NCI-H2196 (cell line): ENCODE data around the gene PRSS53.

ENCODE experiments used
- DNase-seq: peaks from one replicate; lab custom pipeline; 2025; ENCODE audit not compliant: unreplicated experiment; lab: John Stamatoyannopoulos, UW

PRSS53 gene

GRCh38 chr16:31094424-31095120, 5.8 kb upstream of the PRSS53 start, which contains the start of gene VKORC1:
VKORC1 (minus strand) TSS chr16:31094797; CDS start chr16:31094729, 68 bp downstream.
- DNase-seq: peak; percentile 98

DNA sequence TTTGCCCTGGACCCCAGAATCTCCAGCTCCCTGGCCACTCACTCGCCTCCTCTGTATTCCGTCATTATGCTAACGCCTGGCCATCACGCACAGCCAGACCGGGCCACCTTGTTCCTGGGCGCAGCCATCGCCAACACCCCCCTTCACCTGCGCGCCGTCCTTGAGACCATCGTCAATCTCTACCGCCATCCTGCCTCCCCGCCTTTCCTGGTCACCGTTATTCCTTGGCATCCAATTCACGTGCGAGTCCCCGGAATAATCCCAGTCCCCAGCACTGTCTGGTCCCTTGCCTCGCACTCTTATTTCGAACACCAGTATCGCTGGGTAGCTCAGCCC, 5.3 kb upstream of the PRSS53 start:
- DNase-seq: no peak

DNA sequence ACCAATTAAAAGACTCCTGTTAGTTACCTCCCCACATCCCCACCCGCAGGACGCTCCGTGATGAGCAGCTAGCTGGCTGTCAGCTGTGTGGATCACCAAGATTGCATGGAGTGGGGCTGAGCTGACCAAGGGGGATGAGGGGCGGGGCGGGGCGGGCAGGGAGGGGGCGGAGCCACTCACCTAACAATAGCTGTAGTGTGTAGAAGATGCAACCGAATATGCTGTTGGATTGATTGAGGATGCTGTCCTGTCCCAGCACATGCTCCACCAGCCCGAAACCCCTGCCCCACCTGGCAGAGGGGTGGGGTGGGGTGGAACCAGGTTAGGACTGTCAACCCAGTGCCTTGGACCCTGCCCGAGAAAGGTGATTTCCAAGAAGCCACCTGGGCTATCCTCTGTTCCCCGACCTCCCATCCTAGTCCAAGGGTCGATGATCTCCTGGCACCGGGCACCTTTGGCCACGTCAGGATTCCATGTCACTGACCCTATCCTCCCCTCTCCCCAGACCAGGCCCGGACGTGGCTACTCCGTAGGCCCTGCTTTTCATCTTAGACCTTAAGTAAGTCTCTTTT, 4.5 kb upstream of the PRSS53 start:
- peak; percentile 52 for DNase-seq

- no peak for DNase-seq
These were observed 3.6 kb upstream of the PRSS53 start for GRCh38 chr16:31092330-31092729.

- no peak for DNase-seq
These were observed 1.8 kb upstream of the PRSS53 start for GRCh38 chr16:31090540-31090939.

DNA sequence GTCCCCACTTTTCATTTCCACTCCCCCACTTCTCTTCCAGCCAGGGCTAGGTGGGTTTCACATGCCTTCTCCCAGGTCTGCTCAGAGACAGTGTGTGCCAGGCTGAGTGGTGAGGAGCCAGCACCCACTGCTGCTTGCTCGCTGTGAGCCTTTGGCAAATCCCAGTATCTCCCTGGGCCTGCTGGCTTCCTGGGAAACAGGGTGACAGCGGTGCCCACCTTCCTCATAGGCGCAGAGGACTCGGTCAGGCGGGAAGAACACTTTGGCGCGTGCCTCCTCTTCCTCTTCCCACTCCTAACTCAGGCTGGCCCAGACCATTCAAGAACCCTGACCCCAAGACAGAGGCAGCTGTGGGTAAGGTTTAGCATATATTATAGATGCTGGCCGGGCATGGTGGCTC, 456 bp upstream of the PRSS53 start:
- no peak for DNase-seq

DNA sequence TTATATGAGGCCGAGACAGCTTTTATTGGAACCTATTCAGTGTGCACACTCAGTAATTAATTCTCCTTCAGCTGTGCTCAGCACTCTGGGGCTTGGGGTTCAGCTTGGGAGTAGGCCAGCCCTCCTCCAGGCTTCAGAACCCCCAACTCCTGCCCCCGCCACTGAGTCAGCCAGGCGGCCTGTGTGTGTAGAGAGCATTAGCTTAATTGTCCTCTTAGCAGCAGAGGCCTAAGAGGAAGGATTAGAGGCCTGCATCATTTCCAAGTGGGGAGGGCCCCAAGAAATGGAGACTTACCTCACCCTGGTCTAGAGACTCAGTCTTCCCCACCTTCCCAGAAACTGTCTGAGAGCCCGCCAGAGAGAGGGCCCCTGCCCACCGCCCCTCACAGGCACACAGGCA, 772 bp downstream of the PRSS53 start:
- no peak for DNase-seq

DNA sequence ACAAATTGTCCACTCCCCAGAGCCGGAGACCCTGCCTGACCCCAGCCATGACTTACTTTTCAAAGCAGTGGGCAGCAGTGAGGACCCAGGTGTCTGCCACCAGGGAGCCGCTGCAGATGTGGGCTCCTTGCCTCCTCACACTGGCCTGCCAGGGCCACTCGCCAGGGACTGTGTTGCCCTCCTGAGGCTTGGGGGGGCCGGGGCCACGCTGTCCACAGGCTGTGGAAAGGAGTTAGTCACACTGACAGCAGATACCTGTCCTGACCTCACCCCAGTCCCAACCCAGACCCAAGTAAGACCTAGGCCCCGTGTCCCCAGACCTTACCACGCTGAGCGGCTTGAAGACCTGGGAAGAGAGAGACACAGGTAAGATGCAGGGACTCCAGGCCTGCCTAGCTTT, 1.3 kb downstream of the PRSS53 start:
- no peak for DNase-seq

GRCh38 chr16:31086629-31086906, 2.2 kb downstream of the PRSS53 start:
- DNase-seq: no peak

GRCh38 chr16:31085873-31086628, 2.7 kb downstream of the PRSS53 start:
- no peak for DNase-seq

DNA sequence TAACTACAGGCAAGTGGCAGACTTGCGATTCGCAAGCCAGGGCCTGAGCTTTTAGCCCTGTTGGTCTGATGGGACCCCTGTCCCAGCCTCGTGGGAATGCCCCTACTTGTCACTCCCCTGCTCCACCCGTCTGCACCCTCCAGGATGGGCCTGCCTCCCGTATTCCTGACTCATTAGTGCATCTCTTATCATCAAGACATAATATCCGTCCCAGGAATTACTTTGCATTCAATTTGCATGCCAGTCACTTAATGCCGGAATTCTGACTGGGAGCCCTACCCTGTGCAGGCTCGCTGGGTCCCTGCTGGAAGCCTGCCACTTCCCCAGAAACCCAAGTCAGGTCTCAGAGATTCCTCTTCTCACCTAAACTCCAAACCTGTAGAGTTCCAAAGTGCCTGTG, 3.3 kb downstream of the PRSS53 start:
- DNase-seq: no peak

GRCh38 chr16:31084584-31085302, 4.0 kb downstream of the PRSS53 start:
- DNase-seq: no peak

DNA sequence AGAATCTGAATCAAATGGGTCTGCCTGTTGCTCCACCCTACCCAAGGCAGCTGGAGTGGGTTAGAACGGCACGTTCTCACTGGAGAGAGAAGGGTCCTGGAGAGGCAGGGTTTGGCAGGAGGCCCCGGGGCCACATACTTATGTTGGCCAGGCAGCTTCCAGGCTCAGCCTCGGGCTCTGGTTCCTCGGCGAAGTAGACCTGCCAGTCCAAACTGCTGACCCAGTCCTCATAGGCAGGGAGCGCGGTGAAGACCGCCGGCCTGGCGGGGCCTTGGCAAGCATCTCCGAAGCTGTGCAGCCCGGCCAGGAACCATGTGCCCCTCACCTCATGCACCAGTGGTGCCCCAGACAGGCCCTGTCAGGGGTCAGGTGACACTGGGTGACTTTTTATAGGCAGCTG, 4.8 kb downstream of the PRSS53 start:
- no peak for DNase-seq

GRCh38 chr16:31083556-31083955, 5.2 kb downstream of the PRSS53 start:
- DNase-seq: no peak

- no peak for DNase-seq
These were observed 5.7 kb downstream of the PRSS53 start for GRCh38 chr16:31083081-31083480.

DNA sequence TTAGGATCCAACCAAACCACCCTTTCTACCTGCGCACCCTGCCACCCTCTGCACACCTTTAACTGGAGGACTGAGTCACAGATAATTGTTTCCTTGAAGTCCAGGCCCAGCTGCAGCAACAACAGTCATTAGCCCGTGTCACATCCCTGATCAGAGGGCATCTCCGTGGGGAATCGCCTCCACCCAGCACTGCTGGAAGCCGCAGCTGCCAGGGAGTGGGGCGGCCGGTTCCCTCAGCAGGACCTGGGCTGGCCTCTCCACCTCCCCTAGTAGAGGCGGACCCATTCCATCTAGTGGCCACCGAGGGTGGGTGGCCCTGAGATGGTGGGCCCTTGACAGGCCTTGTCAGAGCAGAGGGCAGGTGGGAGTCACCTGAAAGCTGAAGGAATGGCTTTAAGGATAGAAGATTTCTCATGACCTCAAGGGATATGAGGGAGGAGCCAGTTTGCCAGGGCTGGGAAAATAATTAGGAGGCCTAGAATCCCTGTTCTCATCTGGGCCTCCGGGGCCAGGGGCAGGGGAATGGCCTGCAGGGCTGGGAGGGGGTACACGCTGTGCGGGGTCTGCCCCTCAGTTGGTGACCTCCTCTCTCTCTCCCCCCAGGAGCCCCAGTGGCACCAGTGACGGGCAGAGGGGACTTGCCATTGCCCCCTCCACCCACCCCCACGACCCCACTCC, 6.2 kb downstream of the PRSS53 start:
- DNase-seq: no peak

- DNase-seq: no peak
These were observed 7.1 kb downstream of the PRSS53 start for GRCh38 chr16:31081428-31082351.

DNA sequence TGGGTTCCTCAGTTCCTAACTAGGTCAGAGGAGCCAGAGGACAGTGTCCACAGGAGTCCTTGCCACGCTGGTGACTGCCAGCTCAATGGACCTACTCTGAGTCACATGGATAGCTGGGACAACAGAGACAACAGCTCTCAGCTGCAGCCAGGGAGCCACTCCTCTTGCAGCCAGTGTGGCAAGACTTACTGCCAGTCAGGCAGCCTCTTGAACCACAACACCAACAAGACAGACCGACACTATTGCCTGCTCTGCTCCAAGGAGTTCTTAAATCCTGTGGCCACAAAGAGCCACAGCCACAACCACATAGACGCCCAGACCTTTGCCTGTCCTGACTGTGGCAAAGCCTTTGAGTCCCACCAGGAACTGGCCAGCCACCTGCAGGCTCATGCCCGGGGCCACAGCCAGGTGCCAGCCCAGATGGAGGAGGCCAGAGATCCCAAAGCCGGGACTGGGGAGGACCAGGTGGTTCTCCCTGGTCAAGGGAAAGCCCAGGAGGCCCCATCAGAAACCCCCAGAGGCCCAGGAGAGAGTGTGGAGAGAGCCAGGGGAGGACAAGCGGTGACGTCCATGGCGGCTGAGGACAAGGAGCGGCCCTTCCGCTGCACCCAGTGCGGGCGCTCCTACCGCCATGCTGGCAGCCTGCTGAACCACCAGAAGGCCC, 7.9 kb downstream of the PRSS53 start:
- no peak for DNase-seq

DNA sequence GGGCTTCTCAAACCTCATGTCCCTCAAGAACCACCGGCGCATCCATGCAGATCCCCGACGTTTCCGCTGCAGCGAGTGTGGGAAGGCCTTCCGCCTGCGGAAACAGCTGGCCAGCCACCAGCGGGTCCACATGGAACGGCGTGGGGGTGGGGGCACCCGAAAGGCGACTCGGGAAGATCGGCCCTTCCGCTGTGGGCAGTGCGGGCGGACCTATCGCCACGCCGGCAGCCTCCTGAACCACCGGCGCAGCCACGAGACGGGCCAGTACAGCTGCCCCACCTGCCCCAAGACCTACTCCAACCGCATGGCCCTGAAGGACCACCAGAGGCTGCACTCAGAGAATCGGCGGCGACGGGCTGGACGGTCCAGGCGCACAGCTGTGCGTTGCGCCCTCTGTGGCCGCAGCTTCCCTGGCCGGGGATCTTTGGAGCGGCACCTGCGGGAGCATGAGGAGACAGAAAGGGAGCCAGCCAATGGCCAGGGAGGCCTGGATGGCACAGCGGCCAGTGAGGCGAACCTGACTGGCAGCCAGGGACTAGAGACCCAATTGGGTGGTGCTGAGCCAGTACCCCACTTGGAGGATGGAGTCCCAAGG, 8.6 kb downstream of the PRSS53 start:
- DNase-seq: no peak
